Activated CD4-positive, CD25-positive, alpha-beta regulatory T cell (primary cell): ENCODE results near the gene ACSL6.

ENCODE experiments used
- DNase-seq, 4 experiments: peaks; one replicate each; lab custom pipeline; 2025; lab: John Stamatoyannopoulos, UW

The ACSL6 gene

DNA sequence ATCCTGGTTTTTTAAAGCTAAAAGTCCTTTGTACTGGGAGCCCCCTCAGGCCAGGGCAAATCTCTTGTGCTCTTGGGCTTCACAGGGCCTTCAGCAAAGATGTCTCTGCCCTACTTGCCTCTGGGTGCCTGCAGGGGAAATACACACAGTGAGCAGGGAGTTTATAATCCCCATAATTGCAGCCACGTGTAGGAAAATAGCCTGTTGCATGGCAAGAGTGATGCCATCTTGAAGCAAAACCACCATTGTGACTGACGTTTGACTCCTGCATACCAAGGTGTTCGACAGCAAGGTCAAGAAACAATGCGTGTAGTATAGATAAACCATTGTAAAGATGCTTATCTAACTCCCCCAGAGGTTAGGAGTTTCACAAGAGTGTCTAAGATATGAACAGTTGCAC, 37.6 kb upstream of the ACSL6 start:
- no peak for DNase-seq

DNA sequence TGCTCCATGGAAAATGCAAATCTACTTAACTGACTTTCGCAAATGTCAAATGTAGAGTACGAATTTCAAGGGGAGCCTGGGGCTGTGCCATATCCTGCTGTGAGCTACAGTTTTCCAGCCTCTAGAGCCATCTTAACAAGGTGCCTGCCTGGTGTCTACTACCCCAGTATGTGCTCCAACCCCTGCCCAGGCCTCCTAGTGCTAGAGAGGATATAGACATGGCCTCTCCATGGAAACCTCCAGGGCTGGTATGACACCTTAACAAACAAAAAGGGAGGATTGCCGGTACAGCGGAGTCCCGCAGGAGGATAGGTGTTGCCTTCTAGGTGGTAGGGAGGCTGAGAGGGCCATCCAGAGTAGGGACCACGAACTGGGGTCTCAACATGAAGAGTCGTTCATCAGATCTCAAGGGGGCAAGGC, 35.4 kb upstream of the ACSL6 start:
- no peak for DNase-seq

GRCh38 chr5:132044207-132044606, 32.7 kb upstream of the ACSL6 start:
- DNase-seq: no peak

- no peak for DNase-seq
Observed at GRCh38 chr5:132037353-132037752, 25.9 kb upstream of the ACSL6 start.

DNA sequence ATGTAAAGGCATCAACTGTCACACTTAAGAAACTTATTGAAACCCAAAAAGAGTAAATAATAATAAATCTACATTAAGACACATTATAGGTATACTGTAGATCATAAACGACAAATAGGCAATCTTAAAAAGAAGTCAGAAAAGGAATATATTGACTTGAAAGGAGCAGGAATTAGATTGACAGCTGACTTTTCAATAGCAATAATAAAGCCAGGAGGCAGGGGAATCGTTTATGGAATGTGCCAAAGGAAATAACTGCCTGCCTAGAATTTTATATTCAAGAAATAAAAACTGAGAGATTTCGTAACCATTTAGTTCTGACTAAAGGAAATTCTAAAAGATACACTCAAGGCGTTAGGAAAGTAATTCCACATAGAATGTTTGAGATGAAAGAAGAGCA, 21.7 kb upstream of the ACSL6 start:
- no peak for DNase-seq

DNA sequence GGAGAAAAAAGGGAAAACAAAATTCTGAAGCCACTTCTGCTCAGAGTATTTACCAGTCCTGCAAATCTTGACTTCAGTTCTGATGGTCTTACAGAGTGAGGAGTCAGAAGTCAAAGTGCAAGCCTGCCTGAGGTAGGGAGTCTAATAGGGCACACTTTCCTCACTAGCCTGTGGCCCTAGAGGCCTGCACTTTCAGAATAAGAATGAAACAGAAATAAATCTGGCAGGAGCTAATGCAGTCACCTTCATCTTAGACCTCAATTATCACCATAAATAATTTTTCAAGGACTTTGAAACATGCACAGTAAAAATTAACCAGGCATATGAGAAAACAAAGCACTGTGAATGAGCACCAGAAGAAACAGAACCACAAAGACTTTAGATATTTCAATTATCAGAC, 20.7 kb upstream of the ACSL6 start:
- DNase-seq: no peak

DNA sequence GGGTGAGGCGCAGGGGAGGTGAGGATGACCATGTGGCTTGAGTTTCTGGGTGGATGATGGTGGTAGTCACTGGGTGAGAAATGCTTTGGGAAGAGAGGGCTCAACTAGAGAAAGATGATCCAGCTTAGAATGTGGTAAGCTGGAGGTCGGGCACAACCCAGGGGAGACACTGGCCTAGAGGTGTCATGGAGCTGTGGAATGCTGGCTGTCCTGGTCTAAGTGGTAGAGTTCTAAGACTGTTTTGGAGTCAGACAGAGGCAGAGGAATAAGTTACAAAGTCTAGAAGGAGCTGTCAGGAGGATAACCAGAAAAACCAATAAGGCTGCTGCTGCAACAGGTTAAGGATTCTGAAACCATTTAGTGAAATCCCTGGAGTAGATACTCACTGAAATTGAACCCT, 19.2 kb upstream of the ACSL6 start:
- no peak for DNase-seq

DNA sequence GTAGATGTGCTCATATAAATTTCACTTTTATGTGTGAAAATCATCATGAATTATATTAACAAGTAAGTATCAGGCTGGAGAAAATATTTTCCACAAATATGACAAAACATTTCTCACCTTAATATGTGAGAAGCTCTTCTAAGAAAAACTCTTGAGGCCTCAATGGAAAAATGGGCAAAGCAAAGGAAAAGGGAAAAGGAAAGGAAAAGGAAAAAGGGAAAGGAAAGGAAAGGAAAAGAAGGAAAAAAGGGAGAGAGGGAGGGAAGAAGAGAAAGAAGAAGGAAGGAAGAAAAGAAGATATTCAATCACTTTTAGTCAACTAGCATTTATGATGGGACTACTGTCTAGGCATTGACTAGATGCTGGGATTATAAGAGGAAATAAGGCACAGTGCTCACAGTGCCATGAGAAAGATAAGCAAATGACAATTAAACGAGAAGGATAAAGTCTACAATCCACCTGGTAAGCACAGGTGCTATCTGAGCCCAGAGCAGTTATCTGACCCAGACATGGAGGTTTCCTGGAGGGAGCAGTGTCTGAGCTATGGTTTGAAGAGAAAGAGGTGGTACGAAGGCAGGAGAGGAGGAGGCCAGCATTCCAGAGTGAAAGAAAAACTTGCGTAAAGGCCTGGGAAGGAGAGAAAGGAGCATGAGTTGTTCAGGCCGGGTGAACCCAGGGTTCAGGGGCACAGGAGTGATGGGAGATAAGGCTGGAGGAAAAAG, 18.3 kb upstream of the ACSL6 start:
- no peak for DNase-seq

GRCh38 chr5:132027027-132027426, 15.6 kb upstream of the ACSL6 start:
- no peak for DNase-seq

- no peak for DNase-seq
Observed at GRCh38 chr5:132026516-132027008, 15.1 kb upstream of the ACSL6 start.

DNA sequence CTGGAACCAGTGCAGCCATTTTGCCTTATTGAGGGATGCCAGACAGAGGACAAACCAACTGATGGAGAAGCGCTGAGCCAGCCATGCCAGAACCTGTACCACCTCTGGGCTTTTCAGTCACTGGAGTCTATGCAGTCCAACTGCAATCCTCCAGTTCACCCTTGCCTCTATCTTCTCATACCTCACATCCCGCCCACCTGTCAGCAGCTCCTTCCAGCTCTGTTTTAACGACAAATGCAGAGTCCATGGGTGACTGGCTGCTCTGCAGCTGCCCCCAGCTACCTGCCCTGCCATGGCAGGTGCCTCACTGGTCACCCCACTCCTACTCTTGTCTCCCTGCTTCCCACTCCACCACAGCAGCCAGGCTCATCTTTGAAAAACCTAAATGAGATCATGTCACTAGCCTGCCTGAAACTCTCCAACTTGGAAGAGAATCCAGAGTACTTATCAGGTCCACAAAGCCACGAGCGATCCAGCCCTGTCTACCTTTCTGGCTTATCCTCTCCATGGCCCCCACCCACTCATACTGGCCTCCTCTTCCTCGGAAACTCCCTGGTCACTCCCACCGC, 14.0 kb upstream of the ACSL6 start:
- no peak for DNase-seq

- DNase-seq: no peak
Observed at GRCh38 chr5:132024789-132025402, 13.4 kb upstream of the ACSL6 start.

DNA sequence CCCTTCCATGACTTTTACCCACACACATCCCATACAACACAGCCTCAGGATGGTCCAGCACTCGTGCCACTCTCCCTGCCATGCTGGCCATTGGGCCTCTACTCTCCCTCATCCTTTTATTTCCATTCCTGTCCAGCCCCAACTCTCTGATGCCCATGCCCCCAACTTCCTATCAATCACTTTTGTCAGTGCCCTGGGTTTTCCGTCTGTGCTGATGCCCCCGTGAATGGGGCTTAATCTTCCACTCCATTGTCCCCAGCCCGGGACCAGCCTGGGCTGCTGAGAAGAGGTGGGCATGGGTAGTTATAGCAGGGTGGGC, 12.6 kb upstream of the ACSL6 start:
- DNase-seq: no peak

DNA sequence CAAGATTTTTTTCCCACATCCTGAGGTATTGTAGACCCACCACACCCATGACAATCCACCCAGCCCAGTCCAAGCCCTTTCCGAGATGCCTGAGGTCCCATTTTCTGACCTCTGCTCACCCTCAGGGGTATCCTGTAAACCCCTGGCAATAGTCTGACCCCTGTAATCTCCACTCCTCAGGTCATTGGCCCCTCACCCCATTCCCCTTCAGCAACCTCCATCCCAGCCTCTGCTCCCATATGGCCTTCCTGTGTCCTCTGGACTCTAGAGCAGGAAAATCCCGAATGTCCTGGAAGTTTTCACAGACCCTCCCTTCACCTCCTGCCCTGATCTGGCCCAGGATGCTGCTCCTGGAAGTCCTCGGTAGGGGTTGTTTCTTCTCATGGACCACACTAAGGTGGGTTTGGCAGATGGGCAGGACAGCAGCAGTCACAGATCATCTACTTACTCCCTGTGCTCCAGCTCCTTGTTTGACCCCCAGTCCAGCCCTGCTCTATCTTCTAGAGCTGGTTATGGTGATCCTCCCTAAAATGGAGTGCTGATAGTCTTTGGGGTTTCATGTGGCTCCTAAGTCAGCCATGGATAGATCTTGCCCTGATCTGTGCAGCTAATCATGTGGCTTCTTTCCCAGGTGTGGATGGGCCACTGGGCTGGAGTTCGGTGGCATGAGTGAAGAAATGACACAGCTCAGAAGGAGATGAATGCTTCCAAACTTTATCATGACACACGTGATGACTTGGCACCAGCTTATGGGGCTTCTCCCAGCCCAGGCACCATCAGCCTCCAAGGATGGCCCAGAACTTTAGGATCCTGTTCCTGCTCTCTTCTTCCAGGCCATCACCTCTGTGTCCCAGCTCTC, 12.0 kb upstream of the ACSL6 start:
- DNase-seq: no peak

GRCh38 chr5:132022737-132023136, 11.3 kb upstream of the ACSL6 start:
- no peak for DNase-seq

DNA sequence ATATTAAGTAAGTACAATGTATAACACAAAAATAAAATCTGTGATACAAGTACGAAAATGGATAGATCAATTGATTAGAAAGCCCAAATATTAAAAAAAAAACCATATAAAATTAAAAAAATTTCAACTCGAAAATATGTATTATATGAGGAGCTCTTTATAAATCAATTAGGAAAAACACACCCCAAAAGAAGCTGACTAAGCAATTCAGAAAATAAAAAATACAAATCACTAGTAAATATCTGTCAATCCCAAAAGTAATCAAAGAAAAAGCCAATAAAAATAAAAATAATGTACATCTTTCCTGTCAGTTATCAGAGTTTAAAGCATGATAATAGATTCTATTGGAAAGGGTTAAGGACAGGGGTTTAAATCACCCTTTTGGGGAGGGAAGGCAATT, 10.2 kb upstream of the ACSL6 start:
- DNase-seq: no peak

DNA sequence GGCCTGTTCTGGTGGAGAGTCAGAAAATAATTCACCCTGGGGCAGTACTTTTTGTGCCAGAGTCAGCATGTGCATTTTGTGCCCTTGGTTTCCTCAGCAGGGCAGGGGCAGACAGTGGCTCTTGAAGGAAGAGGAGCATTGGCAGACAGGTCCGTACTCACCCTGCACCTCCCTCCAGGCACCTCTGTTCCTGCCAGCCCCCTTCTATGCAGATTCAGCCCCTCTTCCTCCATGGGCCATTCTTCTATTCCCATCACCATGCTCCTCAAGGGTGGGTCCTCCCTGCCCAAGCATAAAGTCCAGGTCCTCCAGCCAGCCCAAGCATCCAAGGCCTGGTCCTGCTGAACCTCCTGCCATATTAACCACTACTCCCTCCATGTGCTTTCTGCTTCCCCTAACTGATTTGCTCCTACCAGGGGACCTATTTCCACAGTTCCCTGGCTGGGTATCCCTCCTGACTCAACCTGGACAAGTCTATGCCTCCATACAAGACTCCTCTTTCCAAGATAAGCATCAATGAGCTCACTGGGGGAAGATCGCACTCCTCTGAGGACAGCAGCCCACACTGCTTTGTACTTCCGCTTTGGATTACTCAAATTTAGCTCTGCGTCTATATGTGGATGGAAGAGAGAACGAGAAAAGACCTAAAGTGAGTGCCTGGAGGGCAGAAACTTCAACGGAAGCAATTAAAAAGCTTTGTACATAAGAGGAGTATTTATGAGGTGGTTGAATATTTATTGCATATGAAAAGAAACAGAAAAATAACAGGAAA, 9.3 kb upstream of the ACSL6 start:
- no peak for DNase-seq

GRCh38 chr5:132019857-132020555, 8.5 kb upstream of the ACSL6 start:
- DNase-seq: peak in 3 of 4 experiments; percentile 28 to 32 (median 29)

GRCh38 chr5:132019337-132019736, 7.9 kb upstream of the ACSL6 start:
- no peak for DNase-seq

- DNase-seq: no peak
Observed at GRCh38 chr5:132017738-132018625, 6.5 kb upstream of the ACSL6 start.
